GM21619 (cell line): ENCODE results near the gene ST8SIA6.
A peak's percentile ranks its signal among the peaks of the same experiment; 100 is the strongest.
"Not testable (repeated sequence)": the region's sequence is repeated elsewhere in the genome, so short reads cannot be mapped to it uniquely, and the experiment has no call there.

Experiments used
- ATAC-seq: cut with Tn5 transposase; IDR thresholded peaks from one replicate; pipeline ENCODE4 v1.9.1; 2021; ENCODE audit not compliant: unreplicated experiment

Gene ST8SIA6

DNA sequence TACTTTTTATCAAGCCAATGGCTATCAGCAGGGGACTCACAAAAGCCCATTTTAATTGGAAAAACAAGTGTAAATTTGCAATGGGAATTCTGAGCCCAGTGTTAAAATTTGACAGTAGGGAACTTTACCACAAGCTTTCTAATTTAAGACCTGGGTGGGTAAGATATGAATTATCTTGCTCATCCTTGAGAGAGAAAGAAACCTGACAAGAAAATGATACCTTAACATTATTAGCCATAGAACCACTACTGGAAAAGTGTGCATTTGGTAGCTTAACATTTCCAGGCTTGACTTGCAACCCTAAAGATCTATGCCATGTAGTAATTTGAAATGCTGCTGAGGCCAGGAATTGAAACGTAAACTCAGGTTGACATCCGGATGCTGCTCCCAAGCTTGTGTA is 2.7 kb upstream of the ST8SIA6 start:
- no peak for ATAC-seq

DNA sequence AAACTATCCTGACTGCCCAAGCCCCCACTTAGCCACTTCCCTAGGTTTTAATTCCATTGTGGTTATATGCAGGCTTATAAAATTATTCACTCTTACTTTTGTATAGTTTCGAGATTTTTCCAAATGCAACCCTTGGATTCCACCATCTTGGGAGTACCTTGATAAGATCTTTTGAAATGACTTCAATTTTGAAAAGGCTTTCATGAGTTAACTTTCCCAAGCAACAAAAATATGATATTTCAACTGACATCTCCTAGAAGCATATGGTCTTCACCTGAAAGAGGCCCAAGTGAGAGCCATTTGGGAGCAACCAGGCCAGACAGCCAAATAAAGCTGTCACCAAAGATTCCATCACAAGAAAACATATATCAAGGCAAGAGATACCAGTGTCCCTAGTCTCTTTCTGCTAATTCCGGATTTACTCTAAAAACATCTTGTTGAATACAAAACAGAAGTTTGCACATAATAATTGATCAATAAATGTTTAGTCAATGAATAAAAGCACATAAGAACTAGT is 1.7 kb upstream of the ST8SIA6 start:
- ATAC-seq, result no peak

DNA sequence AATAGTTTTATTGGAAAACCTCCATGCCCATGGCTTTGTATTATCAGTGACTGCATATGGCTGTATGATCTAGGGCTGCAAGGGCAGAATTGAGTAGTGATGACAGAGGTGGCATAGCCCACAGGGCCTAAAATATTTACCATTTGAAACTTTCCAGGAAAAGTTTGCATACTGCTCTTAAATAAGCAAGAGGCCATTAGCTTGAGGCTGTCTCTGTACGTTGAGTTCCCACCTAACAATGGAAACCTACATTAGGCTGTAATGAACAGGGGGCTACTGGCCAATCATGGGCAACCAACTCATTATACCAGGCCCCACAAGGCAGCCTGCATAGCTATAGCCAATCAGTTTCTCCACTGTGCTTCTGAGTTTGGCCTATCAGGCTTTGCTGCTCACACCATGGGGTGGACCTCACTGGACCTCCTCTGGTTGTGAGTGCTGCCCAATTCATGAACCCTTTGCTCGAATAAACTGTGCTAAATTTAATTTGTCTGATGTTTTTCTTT is 673 bp upstream of the ST8SIA6 start:
- ATAC-seq, result no peak

DNA sequence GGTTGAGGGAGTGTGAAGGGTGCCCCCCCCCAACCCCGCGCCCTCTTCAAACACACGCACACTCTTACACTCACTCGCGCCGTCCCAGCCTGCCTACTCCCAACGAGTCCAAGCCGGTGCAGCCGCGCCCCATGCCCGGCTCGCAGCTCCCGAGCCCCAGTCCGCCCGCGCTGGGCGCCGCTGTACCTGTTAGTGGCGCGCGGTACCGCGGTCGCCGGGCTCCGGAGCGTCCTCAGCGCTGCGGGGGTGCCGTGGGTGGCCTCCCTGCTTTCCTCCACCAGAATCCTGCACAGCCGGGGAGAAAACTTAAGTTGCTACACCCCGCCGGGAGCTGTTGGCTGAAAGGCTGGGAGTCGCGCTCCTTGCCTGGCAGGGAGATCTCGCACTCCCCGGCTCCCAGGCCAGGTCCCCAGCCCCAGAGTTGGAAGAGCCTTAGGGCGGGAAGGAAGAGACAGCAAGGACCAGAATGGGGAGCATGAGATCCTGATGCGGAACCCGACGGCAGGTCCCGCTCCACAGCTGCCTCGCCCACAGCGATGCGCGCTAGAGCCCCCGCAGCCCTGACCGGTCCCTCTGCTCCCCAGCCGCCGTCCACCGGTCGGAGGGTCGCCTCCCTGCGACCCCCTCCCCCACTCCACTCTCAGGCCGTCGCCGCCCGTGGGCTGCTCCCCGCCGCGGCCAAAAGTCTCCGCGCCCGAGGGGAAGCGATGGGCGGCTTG is 863 bp downstream of the ST8SIA6 start:
- ATAC-seq, result peak; percentile 36

DNA sequence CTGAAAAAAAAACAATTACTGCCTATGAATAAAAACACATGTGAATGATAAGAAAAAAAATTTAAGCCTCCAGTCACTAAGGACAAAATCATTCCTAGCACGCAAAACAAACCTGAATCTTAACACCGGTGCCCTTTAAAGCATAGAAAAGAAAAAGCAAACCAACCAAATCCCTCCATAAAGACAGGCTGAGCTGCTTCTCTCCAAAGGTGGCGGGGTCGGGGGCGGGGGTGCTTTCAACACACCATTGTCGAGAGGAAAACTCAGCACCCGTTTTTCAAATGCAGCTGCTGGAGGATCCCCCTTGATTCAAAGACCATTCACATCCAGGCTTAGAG is 1.4 kb downstream of the ST8SIA6 start:
- no peak for ATAC-seq

DNA sequence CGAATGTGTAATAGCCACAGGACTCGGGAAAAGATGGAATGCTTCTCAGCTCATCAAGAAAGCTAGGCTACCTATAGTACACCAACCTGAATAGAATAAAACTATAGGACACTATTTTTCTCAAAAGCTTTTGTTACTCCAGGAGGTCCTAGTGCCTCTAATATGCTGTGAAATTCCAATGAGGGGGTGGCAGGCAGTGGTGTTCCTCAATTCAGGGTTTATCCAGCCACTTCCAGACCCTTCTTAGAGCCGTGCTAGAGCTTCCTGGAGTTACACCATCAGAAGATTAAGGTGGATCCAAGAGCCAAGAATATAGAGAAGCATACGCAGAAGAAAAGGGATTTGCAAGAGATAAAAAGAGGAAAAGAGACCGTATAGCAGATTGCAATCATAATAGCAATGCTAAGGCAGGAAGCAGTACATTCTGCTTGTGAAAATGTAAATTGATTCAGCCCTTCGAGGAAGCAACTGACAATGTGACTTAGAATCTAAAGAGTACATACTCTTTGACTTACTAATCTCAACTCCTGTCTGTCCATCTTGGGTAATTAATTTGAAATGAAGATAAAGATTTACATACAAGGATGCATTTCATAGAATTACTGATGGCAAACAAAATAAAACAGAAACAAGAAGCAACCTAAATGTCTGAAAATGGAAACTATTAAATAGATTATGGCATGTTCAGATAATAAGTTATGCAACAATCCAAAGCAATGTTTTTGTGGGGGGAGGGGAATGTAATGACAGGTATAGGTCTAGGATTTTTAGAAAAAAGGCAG is 2.1 kb downstream of the ST8SIA6 start:
- no peak for ATAC-seq

DNA sequence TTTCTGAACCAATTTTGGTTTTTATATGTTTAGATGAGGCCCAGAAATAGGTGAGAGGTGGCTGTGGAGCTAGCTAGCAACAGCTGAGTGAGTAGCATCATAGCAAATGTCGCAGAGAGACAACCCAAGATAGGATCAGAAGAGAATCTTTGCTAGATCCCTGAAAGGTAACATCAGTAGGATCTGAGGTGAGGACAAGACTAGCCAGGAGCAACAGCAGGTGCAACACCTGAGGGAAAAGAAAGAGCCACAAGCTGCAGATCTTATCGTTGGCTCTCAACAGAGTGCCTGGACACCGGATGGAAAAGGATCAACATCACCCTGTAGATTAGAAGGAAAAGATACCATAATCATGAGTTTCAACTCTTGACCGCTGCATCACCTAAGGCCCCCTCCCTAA is 4.4 kb downstream of the ST8SIA6 start:
- ATAC-seq, result no peak

DNA sequence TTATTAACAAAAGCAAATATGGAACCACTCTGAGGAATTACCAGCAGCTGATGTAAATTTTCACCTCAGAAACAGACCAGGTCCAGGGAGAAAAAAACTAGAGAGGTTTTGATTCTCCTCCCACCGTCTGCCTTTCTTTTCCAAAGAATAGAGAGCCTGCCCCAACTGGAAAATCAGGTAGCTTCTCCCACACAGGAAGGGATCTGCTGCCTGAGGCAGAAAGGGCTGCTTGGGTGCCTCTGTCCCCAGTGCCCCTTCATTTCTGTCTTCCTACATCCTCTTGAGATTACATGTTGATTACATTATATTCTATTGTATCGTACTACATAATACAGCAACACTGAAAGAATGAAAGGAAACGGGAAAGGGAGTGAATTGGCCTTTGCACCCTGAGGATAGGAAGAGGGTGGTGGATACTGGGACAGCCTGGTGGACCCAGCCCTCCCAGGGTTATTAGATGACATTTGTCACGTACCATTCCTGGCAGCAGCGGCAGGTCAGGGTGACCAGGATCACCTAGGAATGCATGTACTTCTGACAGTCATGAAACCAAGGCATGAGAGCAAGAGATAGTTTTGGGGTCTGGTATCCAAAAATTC is 8.9 kb downstream of the ST8SIA6 start:
- ATAC-seq, result no peak

DNA sequence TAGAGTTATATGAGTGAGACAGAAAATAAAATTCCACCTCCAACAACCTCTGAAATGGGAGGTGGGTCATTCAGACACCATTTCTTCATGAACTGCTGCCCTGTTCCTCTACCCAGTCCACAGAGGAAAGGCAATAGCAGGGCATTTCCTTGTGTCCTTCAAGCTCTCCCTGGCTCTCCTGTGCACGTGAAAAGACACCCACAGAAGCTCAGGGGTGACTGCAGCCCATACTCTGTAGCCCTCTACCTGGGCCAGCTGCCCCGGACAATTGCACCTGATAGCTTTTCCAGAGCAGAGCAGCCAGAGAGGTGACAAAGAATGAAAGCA is 10.0 kb downstream of the ST8SIA6 start:
- ATAC-seq, result no peak

DNA sequence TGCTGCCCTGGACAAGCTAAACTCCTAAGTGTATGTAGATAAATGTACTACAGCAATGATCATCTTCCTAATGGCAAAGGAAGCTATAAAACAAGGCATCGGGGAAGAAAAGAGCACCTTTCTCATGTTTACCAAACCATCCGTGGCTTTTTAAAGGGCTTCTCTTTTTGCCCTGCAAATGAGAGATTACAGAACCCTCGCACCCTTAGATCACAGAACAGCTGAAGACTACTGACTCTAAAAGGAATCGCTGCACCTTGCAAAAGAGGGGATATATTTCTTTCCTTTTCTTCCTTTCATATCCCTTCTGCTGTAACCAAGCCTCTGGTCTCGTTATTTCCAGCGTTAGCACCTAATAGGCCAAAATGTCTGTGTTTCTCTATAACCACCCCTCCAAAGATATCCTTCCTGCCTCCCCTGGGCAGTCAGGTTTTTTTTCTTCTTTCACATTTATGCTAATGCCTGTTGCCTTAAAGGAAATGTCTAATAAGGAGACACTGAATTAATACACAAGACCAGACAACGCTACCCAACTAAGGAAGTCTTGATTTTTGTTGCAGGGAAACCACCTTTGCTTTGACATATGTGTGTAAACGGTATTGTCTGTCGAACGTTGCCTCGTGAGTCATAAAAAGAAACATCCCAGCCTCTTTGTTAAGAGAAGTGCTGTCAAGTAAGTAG is 10.5 kb downstream of the ST8SIA6 start:
- ATAC-seq, result peak; percentile 96

DNA sequence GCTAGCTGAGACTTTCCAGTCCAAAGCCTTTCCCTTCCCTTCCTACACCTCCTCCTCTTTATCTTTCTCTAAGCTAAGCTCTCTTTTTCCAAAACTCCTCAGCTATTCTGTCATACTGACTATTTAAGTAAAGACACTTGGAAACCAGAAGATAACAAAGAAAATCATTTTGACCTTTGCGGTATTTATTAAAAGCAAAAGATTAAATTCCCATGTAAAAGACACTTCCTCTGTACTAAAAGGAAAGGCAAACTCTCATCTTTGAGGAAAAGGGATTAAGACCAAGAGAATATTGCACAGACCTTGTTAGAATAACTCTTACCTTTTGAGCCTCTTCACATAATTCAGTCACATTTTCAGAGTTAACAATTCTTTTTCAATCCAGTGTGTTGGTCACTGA is 15.8 kb downstream of the ST8SIA6 start:
- ATAC-seq, result no peak

DNA sequence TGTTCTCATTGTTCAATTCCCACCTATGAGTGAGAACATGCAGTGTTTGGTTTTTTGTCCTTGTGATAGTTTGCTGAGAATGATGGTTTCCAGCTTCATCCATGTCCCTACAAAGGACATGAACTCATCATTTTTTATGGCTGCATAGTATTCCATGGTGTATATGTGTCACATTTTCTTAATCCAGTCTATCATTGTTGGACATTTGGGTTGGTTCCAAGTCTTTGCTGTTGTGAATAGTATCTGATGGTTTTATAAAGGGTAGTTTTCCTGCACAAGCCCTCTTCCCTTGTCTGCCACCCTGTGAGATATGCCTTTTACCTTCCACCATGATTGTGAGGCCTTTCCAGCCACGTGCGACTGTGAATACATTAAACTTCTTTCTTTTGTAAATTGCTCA is 17.8 kb downstream of the ST8SIA6 start:
- ATAC-seq, result not testable (repeated sequence)

DNA sequence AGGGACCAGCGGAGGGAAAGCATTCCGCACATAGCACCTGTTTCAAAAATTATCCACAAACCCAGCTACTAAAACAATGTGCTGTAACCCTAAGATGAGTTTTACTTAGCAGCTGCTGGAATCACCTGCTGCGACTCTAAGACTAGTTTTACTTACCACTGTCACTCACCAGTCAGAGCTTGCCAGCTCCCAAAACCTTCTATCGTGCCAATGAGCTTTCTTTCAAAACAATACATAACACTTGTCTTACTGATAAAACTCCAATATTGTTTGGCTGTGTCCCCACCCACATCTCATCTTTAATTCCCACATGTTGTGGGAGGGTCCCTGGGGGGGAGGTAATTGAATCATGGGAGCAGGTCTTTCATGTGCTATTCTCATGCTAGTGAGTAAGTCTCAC is 18.4 kb downstream of the ST8SIA6 start:
- ATAC-seq, result no peak

DNA sequence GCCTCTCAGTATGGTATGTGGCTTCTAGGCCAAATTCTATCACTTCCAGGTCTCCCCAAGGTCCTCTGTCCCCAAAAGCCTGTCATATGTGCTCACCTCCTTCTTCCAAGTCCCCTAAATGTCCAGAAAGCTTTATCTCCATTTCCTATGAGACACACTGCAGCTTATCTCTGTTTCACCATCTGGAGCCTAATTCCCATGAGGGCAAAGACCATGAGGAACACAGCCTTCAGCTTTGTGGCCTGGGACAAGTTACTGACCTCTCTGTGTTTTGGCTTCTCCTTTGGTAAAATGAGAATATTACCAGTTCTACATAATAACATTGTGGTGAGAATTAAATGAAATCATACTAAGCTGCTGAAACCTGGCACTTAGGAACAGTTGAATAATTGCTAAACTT is 19.2 kb downstream of the ST8SIA6 start:
- no peak for ATAC-seq

DNA sequence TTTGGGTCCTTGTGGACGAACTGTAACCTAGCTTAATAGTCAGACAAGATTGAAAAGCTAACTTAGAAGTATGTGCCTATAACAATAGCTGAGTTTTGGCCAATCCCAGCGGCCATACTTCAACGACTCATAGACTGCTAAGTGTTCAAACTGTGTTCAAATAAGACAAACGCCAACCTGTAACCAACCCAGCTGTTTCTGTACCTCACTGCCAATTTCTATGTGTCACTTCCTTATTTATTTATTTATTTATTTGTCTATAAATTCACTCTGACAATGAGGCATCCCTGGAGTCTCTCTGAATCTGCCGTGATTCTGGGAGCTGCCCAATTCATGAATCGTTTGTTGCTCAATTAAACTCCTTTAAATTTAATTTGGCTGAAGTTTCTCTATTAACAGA is 21.7 kb downstream of the ST8SIA6 start:
- no peak for ATAC-seq

DNA sequence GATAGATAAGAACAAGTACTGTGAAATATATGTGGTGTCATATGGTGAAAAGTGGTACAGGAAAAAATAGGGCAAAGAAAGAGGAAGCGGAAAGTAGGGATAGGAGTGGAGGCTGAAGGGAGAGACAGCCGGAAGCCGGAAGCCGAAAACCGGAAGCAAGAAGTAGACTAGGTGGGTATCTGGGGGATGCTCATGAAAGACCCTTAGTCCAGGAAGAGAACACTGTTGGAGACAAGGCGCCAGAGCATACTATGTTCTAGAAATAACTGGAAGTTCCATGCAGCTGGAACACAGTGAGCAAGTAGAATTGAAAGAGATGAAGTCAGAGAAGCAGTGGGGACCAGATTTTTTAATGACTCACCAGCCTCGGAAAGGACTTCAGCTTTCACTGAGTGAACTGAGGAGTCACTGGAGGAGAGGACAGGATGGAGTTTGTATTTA is 22.5 kb downstream of the ST8SIA6 start:
- ATAC-seq, result no peak

DNA sequence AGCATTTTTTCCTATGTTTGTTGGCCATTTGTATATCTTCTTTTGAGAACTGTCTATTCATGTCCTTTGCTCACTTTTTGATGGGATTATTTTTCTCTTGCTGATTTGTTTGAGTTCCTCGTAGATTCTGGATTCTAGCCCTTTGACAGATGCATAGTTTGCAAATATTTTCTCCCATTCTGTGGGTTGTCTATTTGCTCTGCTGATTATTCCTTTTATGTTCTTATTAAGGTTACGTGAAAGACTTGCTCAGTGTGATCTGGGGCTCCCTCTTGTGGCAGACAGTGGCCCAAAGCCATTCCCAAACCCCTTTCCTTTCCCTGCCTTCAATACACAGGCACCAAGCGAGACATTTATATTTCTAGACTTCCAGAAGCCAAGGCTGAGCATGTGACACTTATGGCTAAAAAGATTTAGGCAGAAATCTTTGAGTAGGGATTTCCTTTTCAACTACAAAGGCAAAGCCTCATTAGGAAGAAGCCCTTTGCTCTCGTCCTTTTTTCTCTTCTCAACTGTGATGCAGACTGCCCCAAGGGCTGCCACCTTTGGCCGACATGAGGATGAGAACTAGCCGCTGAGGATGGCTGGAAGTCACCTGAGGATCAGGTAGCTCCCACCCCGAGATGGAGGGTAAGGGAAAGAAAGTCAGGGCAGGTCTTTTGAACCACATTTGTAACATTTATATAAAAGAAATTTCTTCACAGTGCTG is 23.6 kb downstream of the ST8SIA6 start:
- no peak for ATAC-seq

DNA sequence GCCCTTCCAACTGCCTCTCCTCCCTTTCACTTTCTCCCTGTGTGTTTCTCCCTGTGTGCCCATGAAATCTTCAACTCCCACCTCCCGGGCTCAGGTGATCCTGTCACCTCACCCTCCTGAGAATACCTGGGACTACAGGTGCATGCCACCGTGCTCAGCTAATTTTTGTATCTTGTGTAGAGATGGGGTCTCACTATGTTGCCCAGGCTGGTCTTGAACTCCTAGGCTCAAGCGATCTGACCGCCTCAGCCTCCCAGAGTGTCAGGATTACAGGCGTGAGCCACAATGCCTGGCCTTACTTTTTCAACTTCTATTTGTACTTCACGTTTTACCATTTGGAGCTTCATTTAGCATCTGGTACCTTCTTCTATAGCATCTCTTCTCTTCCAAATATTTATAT is 24.9 kb downstream of the ST8SIA6 start:
- no peak for ATAC-seq

DNA sequence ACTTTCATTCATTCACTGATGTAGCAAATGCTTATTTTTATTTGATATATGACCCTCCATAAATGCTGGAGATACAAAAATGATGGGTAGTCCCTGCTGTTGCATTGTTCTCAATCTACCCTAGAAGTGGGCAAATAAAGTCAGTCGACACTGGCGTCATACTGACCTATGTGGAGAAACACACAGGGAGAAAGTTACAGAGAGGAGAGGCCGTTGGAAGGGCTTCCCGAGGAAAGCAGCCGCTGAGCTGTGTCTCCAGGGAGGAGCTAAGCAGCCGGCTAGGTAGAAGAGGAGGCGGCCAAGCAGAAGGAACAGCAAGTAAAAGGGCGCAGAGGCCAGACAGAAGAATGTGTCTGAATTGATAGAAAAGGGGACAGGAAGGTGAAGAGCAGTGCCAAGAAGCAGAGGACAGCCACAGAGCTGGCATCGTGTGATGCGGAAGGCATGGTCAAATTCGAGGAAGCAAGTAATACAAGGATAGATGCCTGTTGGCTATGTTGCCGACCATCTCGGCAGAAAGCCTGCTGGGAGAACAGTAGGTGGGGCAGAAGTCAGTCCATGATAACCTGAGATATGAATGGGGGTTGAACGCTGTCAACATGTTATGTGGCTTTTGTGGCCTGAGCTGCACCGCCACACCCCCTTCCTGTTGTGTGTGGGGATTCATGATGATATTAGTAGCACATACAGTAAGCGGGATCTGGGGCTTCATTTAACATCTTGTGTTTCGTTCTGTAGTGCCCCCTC is 25.9 kb downstream of the ST8SIA6 start:
- ATAC-seq, result peak; percentile 67
